Activated CD8-positive, alpha-beta memory T cell treated with anti-CD3 and anti-CD28 coated beads for 4 hours (primary cell): Measurements from ENCODE around the gene DPYSL5.
"Not testable (repeated sequence)": the region's sequence is repeated elsewhere in the genome, so short reads cannot be mapped to it uniquely, and the experiment has no call there.

Experiments
- DNase-seq, 2 donors: peaks; one replicate each; pipeline ENCODE4 v3.0.0-alpha.2; 2020; ENCODE audit warnings: low read depth in 2 of 2

DPYSL5 gene

DNA sequence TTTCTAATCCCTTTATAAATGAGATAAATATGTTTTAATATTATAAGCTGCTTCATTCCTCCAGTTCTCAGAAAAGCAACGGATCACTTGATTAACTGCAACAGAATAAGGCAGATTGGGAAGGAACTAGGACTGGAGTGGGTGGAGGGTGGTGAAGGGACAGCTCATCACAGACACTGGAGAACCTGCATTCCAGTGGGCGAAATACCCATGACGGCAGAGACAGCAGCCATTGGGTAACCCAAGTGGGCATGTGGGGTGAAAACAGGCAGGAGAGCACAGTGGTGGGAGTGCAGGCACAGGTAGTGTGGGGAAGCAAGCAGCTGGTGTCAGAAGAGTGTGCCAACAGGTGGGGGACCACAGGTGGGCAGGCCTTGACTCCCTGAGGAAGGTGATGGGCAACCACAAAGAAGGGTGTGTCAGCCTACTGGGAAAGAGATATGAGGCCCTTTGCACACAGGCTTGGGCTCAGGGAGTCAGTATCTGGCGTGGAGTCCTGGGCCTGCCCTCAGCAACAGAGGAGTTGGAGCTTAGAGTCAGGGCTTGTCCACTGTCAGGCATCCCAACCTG, 27.2 kb downstream of the DPYSL5 start:
- DNase-seq: no peak

DNA sequence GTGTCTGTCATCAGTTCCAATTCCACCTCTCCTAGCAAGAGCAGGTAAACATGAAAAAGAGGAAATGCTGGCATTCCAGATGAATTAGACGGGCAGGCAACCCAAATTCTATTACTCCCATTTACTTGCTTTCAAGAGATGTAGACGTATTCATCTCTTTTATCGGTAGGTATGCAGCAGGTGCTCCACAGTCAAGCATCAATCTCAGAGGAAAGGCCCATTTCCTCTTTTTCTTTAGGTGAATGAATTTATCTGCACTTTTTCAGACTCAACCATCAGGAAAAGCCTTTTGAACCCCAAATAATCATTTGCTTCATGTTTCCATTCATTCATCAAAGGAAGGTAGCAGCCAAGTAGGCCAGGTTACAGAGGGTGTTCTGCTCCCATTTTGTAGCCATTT, 27.9 kb downstream of the DPYSL5 start:
- DNase-seq: no peak

DNA sequence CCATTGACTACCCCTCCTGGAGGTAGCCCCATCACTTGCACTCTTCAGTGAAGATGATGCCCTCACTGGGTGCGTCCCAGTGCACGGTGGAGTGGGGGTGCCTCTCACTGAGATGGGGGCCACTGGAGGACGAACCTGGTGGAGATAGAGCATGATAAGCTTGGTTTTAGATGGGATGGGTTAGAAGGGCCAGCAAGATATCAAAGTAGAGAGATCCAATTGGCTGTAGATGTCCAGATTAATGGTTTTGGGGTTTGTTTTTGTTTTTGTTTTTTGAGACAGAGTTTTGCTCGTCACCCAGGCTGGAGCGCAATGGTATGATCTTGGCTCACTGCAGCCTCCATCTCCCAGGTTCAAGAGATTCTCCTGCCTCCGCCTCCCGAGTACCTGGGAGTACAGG, 28.3 kb downstream of the DPYSL5 start:
- DNase-seq: no peak

DNA sequence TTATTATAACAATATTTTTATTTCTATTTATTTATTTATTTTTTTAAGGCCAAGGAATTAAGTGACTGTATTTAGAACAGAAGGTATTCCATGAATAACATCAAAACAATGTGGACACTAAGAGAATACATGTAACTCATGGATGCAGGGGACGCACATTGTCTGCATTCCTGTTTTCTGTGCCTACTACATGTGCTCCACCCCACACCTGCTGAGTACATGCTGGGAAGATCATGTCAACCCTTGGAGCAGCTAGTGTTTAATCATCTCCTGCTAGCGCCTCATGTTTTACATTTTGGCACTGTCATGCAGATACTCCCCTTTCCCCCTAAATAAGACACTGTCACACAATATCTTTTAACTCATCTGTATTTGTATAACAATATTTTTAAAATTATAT, 29.3 kb downstream of the DPYSL5 start:
- no peak for DNase-seq

GRCh38 chr2:26880161-26880560, 32.2 kb downstream of the DPYSL5 start:
- no peak for DNase-seq

DNA sequence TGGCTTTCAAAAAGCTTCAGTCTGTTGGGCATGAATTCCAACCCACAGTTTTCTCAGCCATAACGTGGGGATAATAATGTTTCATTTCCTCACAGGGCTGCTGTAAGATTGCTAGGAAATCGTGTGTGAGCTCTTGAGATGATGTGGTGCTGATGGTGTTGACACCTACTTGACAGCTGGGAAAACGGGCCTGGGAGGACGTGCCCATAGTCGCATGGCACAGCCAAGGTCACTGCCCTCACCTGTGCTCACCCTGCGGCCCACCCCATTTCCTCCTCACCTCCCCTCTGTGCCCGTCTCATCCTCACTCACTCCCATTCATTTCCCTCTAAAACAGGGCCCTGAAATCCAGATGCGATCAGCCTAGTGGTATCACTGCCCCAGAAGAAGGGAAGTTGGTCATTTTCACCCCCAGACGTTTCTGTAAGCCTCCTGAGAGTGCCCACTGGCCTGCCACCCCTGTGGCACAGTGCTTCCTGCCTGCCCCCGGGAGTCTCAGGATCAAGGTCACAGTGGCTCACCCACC, 33.0 kb downstream of the DPYSL5 start:
- DNase-seq: no peak

GRCh38 chr2:26882220-26882619, 34.3 kb downstream of the DPYSL5 start:
- not testable (repeated sequence) for DNase-seq

GRCh38 chr2:26883956-26884355, 36.0 kb downstream of the DPYSL5 start:
- no peak for DNase-seq

- DNase-seq: no peak
Measured at GRCh38 chr2:26884486-26884885, 36.6 kb downstream of the DPYSL5 start.

DNA sequence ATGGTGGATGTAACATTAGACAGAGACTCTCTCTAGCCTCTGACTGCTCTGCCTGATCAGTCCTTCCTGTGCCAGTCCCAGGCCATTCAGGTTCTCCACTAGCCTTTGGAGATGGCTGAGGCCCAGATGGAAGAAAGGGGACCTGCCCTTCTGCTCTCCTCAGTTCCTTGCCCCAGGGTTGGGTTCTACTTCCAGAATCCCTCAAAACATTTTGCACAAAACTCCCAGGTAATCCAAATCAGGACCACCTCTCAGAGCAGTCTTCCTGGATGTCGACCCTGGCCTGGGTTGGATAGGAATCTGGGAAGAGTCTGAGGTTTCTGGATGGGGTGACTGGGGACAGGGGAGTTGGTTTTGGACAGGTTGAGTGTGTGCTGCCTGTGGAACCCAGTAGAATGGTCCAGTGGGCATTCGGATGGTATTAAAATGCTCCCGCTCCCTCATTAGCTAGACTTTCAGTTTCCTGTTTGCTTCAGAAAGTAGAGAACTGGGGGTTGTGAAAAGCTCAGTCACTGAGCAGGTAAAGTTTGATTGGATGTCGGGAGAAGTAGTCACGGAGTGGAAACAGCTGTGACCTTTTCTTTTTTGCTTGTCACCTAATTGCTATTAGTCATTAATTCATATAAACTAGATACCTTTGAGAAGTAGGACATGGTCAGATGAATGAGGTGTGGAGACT, 37.9 kb downstream of the DPYSL5 start:
- DNase-seq: no peak

DNA sequence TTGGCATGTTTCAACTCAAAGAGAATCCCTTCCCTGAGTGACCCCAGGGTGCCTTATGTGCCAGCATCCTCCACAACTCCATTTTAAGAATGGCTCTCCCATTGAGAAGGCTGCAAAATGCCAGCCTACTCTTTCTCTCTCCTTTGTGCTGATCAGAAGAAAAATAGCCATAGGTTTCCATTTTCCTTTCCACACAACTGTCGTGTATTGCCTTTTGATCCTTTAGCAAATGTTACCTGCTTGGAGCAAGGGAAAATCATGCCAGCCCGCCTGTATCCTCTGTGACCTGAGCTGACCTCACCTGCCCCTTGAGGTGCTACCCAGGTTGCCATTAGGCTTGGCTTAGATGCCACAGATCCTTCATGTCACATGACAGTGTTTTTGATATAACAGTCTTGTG, 38.8 kb downstream of the DPYSL5 start:
- DNase-seq: no peak

- DNase-seq: no peak
Measured at GRCh38 chr2:26887151-26887550, 39.2 kb downstream of the DPYSL5 start.

- no peak for DNase-seq
Measured at GRCh38 chr2:26889796-26890195, 41.9 kb downstream of the DPYSL5 start.

DNA sequence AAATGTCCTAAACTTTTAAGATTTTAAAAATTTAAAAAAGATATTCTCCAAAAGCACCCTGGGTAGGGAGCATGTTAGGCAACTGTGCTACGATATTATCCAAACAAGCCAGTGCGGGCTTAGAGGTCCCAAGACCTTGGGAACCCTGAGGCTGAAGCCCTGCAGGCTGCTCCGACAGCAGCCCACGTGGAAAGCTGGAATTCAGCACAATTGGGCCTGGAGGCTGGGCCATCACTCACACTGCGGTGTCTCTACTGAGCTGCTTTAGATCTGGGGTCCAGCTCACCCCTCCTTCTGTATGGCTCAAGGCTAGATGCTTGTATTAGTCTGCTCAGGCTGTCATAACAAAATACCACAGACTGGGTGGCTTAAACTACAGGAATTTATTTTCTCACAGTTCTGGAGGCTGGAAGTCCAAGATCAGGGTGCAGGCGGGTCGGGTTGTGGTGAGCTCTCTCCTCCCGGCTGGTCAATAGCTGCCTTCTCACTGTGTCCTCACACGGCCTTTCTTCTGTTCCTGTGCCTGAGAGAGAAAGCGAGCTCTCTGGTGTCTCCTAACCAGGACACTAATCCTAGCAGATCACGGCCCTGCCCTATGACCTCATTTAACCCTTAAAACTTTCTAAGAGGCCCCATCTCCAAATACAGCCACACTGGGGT, 42.5 kb downstream of the DPYSL5 start:
- no peak for DNase-seq

GRCh38 chr2:26892133-26892532, 44.2 kb downstream of the DPYSL5 start:
- no peak for DNase-seq

- no peak for DNase-seq
Measured at GRCh38 chr2:26892922-26893524, 45.1 kb downstream of the DPYSL5 start.

- no peak for DNase-seq
Measured at GRCh38 chr2:26894136-26894535, 46.2 kb downstream of the DPYSL5 start.

DNA sequence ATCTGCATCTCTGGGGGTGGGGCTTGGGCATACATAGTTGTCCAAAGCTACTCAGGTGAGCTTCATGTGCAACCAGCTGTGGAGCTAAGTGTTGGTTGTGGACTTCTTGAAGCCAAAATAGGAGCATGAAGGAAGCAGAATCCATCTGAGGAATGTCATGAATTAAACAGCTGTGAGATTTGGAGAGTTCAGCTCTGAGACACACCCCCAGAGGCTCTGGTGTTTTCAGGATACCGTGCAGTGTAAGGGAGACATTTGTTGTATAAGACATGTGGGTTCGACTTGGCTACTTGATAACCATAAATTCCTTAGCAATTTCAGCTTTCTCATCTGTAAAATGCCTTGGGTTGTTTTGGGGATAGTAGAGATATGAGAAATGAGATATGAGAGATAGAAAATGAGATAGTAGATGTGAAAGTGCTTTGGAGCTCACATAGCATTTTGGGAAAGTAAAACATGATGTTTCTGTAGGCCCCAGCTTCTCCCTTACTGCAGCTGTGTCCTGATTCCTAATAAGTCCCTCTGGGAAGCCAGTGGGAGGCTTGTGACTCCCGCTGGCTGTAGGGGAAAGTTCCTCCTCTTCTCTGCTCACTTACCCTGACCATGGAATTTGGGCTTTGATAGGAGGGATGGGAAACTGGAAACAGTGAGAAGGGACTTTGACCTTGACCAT, 50.0 kb downstream of the DPYSL5 start:
- DNase-seq: no peak

DNA sequence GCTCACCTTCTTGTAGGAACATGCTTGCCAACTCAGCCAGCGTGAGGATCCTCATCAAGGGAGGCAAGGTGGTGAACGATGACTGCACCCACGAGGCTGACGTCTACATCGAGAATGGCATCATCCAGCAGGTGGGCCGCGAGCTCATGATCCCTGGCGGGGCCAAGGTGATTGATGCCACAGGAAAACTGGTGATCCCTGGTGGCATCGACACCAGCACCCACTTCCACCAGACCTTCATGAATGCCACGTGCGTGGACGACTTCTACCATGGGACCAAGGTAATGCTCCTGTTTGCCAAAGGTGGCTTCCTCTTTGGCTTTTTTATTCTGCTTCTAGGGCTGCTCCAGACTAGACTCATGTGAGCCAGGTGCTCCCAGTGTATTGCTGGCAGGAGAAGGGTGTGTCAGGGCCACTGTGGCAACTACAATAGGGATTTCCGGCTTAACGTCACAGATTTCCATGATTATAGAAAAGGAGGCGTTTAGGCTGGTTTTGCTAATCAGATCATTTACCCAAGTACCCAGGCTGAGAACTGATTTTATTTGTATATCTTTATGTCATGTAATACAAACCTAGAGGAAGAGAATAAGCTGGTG, 50.6 kb downstream of the DPYSL5 start:
- DNase-seq: no peak

GRCh38 chr2:26899500-26900164, 51.7 kb downstream of the DPYSL5 start:
- DNase-seq: no peak

GRCh38 chr2:26900831-26901321, 52.9 kb downstream of the DPYSL5 start:
- DNase-seq: no peak
